ENCODE measurements around the gene SECISBP2L.
A peak's percentile ranks its signal among the peaks of the same experiment; 100 is the strongest.
"Not testable (repeated sequence)": the region's sequence is repeated elsewhere in the genome, so short reads cannot be mapped to it uniquely, and the experiment has no call there.

Gene SECISBP2L, protein sequence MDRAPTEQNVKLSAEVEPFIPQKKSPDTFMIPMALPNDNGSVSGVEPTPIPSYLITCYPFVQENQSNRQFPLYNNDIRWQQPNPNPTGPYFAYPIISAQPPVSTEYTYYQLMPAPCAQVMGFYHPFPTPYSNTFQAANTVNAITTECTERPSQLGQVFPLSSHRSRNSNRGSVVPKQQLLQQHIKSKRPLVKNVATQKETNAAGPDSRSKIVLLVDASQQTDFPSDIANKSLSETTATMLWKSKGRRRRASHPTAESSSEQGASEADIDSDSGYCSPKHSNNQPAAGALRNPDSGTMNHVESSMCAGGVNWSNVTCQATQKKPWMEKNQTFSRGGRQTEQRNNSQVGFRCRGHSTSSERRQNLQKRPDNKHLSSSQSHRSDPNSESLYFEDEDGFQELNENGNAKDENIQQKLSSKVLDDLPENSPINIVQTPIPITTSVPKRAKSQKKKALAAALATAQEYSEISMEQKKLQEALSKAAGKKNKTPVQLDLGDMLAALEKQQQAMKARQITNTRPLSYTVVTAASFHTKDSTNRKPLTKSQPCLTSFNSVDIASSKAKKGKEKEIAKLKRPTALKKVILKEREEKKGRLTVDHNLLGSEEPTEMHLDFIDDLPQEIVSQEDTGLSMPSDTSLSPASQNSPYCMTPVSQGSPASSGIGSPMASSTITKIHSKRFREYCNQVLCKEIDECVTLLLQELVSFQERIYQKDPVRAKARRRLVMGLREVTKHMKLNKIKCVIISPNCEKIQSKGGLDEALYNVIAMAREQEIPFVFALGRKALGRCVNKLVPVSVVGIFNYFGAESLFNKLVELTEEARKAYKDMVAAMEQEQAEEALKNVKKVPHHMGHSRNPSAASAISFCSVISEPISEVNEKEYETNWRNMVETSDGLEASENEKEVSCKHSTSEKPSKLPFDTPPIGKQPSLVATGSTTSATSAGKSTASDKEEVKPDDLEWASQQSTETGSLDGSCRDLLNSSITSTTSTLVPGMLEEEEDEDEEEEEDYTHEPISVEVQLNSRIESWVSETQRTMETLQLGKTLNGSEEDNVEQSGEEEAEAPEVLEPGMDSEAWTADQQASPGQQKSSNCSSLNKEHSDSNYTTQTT

DNA sequence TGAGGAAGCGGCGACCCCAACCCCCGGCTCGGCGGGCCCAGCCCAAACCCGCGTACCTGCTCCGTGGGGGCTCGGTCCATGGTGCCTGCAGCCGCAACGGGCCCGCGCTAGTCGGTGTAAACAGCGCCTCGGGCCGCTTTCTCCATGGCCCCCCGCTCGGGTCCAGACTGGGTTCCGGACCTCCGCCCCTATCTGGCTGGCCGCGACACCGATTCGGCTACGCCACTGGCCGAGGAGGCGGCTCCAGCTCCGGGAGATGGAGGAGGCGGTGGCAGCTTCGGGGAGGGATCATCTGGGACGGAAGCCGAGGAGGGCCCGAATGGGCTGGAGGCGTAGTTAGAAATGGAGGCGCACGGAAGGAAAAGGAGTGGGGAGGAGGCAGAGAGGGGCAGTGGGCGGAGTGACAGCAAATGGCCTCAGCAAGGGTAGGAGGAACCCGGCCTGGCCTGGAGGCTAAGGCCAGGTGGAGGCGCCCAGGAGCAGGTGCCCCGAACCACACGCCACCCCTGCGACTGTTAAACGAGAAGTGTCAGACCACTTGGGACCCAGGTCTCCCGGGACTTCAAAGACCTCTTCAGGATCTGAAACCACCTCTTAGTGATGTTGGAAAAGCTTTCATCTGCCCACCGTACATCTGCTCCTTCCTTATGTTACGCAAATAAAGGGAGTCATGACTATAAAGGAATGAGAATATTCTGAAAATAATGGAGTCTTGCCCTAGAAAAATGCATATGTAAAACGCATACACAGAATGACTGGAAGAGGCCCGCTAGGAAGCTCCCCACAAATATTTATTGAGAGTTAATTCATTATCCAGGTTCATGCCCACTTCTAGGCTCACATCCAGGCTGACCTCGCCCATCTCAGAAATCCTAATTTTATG, at the start of gene SECISBP2L:
TSS of gene SECISBP2L (minus strand) at position 227 of the 883 bp plus-strand sequence. CDS start at position 80, 147 bp downstream.
- peak; percentile 80 for DNase-seq (ENCODE audit: low read depth, low spot score)

DNA sequence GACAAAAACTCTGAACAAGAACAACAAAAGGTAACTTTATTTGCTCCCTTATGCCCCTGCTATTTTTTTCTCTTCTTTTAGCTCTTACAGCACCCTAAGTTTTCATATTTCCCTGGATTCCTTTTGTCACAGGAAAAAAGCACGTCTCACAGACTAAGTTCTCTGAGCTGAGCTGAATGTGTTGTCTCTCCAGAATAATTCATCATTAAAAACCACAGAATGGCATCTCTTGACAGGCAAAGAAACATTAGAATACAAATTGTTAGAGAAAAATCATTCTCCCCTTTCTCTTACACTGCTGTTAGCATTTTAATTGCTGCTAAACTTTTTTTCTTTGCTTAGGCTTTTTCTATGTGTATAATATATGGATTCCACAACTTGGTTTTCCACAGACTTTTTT, 48.7 kb upstream of the SECISBP2L start:
- no peak for DNase-seq (ENCODE audit: low read depth, low spot score)

DNA sequence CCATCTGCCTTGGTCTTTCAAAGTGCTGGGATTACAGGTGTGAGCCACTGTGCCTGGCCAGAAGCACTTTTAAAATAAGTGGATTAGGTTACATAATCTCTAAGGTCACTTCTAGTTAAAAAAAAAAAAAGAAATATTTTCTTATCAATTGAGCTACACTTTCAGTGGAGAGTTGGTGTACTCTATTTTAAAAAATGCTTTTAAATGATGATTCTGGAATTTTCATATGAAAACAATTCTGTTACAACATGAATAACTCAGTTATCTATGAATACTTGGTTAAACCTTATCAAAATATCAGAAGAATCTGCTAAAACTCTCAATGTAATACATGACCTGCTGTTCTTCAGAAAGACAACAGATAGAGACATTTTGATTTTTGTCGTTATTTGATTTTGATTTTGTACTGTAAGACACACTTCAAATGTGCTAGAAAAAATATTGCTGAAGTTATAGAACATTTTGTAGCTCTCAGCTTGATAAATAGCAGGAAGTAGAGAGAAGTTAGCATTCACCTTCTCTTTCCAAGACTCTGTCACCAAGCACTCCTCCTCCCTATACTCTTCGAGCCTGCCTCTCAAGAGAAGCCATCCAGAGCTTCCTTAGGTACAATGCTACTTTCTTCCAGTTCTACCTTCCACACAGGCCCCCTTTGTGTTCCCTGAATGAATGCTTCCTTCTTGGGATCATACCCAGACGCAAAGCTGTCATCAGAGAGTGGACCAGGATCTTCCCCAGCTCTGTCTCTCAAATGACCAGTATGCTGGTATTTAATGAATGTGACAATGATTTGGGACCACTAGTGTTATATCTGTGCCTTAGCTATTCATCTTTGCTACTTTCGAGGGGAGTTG, 47.2 kb upstream of the SECISBP2L start:
- no peak for DNase-seq (ENCODE audit: low read depth, low spot score)

DNA sequence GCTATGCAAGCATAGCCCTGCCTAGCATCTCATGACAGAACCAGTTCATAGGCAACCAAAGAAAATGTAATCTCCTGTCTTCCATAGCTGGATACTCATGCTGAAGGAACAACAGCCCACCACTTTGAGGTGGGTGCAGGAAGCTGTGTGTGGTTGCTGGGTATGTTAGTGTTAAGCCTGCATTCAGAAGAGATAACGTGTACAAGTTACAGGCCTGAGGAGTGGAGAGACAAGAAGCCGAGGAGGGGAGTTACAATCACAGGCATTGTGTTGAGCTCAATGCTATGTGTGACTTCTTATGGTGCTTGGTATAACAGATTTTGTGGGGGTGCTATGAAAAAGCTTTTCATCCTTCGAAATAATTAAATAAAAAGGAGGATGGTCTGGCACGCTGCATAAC, 42.8 kb upstream of the SECISBP2L start:
- no peak for DNase-seq (ENCODE audit: low read depth, low spot score)

DNA sequence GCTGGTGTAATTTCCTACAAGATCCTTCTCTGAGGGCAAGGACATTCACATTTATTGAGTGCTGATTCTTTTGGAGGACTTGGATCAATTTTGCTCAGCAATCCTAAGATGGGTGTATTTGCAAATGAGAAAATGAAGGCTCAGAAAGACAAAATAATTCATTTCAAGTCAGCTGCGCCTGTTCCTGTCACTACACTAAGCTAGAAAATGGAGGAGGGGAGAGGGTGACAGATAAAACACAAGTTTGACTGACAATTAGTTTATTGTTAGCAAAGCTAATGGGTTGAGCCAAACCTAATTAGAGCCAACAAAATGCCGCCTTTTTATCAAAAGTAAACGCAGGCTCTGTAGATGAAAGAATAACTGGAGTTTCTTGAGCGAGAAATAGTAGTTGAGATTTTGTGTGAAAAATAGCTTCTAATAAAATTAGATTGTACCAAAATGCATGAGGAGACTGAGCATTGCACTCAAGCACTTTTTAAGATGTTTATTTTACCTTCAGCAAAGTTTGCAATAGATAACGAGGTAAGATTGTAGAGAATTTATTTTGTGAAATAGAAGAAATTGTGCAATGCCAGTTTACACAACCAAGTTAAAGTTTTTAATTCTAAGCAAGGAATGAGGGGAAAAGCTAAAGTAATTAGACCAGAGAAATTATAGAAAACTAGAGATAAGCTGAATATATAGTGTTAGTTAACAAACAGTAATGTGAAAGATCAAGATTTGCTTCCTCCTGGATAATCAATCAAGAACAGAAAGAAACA, 39.6 kb upstream of the SECISBP2L start:
- DNase-seq (ENCODE audit: low read depth, low spot score): no peak

DNA sequence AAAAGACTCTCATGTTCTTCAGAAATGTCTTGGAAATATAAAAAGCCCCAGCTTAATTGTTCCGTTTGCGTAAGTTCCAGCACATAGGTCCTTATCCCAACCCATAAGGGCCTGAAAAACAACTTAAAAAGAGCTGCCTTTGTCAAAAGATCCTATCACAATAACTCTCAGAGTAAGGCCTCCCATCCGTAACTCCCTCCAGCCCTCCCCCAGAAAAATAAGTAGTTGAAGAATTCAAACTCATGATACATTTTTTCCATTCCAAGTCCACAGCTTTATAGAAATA, 38.0 kb upstream of the SECISBP2L start:
- no peak for DNase-seq (ENCODE audit: low read depth, low spot score)

DNA sequence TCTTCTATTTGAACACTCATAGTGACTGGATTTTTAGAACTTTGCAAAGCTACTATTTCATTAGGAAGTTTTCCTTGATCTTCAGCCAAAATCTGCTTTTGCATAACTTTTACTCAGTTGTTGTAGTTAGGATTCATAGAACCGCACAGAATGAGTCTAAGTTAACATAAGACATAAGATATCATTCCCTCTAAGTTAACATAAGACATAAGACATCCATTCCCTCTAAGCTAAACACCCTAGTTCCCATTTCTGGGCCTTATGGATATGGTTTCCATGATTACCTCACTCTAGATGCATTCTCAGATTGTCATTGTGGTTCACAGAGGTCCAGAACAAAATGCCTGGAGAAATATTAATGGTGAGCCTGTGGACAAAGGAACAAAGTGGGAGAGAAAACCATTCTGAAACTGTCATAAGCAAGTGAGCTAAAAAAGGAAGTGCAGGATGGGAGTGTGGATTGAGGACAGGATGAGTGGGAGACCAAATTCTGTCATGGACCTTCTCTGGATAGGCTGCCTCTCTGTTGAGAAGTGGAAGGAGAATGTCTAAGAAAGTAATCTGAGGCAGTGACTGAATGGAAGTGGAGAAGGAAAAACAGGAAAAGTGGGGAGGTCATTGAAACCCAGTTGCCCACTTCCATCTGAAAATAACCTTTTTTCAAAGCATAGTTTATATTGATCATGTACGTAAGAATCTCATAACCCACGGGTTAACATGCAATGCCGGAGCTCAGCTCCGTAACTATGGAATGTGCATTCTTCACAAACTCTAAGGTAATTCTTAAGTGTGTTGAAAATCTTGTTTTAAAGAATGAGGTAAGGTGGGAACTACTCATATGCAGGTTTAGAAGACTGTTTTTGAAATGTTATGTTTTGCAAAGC, 37.4 kb upstream of the SECISBP2L start:
- DNase-seq (ENCODE audit: low read depth, low spot score): no peak

DNA sequence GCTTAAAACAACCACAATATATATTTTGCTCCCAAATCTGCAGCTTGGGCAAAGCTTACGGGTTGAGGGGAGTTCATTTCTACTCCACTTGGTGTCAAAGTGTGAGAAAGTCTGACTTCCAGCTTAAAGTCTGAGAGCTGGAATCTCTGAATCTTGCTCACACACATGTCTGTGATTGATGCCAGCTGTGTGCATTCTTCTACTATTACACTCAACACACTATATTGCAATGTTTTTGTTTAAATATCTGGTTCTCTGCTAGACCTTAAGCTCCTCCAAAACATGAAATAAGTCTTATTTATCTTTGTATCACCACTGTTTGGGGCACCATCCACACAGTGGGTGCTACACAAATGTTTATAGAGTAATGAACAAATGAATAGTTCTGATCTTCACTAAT, 36.7 kb upstream of the SECISBP2L start:
- no peak for DNase-seq (ENCODE audit: low read depth, low spot score)

DNA sequence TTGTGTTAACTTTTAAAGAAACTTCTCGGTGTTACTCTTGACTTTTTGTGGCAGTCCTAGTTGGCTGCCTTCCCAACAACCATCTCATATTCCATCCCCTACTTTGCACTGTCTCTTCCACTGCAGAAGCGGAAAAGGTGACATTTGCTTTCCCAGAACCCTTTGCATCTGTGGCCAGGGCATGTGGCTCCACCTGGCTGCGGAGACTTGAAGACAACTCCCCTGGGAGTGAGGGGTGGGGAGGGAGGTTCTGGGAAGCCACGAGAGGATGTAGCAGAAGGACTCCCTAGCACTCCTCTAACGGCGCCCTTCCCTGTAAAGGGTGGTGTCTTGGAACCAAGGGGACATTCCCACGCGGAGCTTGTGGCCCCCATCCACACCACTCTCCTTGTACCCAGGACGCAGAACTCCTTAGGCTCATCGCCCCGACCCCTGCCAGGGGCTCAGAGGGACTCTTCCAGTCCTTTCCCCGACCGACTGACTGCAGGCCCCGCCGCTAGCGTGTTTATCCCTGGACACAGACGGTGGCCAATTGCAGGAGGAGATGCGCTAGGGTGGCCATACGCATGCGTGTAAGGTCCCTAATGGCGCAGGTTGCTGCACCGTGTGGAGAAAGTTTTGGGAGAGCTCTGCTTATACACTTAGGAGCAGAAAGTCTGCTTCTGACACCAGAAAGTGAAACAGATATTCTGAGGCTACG, 33.2 kb upstream of the SECISBP2L start:
- no peak for DNase-seq (ENCODE audit: low read depth, low spot score)

DNA sequence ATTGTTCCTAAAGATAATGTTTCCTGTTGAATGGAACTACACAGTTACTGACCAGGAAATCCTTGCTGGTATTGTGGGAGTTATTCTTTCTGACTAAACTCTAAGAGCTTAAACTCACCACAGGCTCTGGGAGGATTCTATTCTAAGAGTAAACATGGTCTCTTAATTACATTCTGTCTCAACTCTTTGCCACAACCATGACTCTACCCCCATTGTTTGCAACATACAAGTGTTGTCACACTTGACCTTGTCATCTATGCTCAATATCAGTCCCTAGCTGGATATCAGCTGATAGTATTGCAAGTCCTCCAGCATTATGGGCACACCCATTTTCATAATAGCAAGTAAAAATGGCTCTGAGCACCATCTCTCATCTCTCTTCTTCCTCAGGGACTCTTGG, 29.6 kb upstream of the SECISBP2L start:
- DNase-seq (ENCODE audit: low read depth, low spot score): no peak

DNA sequence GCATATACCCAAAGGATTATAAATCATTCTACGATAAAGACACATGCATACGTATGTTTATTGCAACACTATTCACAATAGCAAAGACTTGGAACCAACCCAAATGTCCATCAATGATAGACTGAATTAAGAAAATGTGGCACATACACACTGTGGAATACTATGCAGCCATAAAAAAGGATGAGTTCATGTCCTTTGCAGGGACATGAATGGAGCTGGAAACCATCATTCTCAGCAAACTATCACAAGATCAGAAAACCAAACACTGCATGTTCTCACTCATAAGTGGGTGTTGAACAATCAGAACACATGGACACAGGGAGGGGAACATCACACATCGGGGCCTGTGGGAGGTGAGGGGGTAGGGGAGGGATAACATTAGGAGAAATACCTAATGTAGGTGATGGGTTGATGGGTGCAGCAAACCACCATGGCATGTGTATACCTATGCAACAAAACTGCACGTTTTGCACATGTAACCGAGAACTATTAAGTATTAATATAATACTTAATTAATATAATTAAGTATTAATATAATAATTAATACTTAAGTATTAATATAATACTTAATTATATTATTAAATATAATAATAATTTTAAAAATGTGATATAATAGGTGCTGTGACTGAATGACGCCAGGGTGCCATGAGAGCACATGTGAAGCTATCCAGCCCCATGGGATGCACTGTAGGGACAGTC, 28.5 kb upstream of the SECISBP2L start:
- DNase-seq (ENCODE audit: low read depth, low spot score): not testable (repeated sequence)

DNA sequence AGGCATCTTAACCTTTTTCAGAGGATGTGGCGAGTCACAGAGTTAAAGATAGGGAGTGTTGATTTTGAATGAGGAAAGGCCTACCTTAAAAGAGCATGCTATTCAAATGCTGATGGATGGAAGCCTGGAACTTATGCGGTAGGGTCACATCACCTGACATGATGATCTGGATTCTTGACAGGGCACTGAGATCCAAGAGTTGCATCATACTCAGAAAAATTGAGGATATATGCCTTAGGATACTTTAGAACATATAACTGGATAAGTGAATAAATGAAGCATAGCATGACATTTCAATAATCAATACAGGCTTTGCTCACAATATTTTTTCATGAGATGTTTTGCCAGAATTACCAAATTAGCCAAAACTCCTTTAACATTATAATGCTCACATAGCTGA, 20.1 kb upstream of the SECISBP2L start:
- DNase-seq (ENCODE audit: low read depth, low spot score): no peak

DNA sequence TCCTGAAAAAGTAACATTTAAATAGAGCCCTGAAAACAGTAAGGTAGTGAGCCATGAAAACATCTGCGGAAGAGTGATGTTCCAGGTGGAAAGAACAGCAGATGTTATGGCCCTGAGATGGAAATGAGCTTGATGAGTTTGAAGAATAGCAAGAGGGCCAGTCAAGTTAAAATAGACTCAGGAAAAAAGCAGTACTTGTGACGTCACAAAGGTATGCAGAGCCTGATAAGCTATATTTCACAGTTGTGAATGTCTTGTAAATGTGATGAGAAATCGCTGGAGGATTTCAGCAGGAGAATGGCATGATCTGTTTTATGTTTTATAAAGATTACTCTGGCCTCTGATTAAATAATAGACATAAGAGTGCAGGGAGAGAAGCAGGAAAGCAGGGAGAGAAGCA, 18.6 kb upstream of the SECISBP2L start:
- no peak for DNase-seq (ENCODE audit: low read depth, low spot score)

DNA sequence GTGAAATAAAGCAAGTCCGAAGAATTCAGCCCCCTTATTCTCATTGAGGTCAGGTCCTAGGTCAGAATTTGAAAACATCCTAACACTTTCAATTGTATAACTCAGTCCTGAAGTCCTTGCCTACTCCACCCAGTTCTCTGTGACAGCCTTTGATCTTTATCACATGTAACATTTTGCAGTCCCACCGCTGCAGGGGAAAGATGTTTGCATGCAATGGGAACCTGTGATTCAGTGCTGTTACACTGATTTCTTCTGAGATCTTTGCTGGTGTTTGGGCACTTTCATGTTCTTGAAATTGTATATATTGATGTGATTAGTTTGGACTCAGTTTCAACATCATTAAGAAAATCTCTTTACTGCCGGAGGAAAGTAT, 18.0 kb upstream of the SECISBP2L start:
- DNase-seq (ENCODE audit: low read depth, low spot score): no peak

DNA sequence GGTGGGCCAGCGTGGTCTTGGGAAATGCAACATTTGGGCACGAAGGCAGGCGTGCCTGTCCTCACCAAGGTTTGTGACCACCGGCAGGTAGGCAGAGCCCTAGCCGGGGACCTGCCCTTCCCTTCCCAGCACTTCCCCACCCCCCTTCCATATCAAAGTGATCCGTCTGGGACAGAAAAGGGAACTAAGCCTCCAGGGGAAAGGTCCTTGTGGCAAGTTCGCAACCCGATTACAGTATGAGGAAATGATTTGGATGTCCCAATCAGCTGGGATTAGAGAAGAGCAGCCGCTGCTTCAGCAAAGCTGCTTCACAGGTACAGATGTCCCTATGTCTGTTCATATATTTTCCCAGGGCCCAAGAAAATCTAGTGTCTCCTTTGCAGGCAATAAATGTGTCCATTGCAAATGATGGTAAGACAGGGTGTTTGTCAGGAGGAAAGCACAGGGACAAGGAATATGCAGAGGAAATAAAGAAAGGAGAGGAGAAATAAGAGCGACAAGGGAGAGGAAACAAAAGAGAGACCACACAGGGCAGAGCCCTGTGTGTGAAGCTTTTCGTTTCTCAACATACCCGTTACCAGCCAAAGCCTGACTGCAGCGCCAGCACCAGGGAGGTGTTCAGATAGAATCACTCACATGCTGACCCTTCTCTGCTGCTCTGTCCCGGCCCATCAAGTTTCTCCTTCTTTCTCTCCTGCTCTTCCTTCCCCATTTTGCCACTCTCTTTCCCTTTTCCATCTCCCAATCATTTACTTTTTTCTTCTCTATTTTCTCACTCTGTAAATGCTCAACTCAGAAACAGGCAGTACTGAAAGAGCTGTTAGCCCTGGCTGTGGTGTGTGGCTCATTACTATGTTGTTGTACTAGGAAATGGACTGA, 17.4 kb upstream of the SECISBP2L start:
- DNase-seq (ENCODE audit: low read depth, low spot score): no peak

DNA sequence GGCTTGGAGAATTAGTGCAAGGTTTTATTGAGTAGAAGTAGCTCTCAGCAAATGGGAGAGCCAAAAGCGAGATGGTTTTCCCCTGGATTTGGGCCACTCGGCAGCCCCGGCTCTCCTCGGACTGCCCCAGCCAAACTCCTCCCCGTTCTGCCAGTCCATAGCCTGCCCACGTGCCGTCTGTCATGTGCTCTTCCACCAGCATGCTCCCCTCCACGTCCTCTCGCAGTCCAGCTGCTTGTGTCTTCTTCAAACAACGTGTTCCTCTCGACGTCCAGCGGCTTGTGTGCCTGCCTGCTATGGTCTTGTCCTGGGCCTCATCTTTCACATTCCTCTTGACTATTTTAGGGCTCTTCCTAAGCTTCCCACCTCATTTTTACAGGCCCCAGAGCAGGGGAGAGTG, 16.7 kb upstream of the SECISBP2L start:
- DNase-seq (ENCODE audit: low read depth, low spot score): no peak

Data from activated naive CD8-positive, alpha-beta T cell treated with anti-CD3 and anti-CD28 coated beads, Interleukin-2, amount 50 U/mL, for 16 hours (primary cell).